ENCODE results near the gene NOP14. TPM values are rescaled to one million over a fixed set of nuclear protein-coding genes. Genes with fewer than 3 reads are reported as not detected.
"Not testable (repeated sequence)": the region's sequence is repeated elsewhere in the genome, so short reads cannot be mapped to it uniquely, and the experiment has no call there.

Gene NOP14
- total RNA-seq, 2 experiments from 2014 or later = 21.8 TPM

DNA sequence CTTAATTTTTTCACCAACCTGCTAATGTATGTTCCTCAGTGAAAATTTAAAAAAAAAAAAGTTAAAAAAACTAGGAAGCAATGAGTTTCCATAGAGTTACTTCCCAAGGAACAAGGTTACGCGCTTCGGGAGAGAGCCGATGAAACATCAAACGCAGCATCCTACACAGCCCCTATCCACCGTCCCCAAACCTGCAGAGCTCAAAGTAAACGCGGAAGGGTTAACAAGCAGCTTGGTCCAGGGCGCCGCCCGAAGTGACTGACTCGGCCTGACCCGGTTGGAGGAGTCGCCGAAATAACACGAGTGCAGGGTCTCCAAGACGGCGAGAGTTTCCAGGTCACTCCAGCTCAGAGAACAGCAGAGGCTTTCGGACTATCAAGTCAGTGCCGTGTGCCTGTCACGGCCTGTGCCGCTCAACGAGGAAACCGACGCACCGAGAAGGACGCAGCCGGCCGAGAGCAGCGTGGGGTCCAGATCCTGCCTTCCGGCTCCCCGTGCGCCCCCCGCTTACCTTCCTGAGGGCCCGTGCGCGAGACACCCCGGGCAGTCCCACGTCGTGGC, 512 bp downstream of the NOP14 start:
- peak overlapping the region; percentile 88 to 92 for H3K27ac ChIP-seq (ENCODE audit: low read depth in 1 of 2, low read length in 2 of 2)
- Mint-ChIP-seq H3K36me3 (ENCODE audit: low read depth) (peaks cover 32% of the 10 kb centered on the region), H3K4me3 (peak overlapping the region; percentile 86), H3K27ac (peak overlapping the region; percentile 84), H3K4me1 (ENCODE audit: low read depth) (peaks cover 48% of the 10 kb centered on the region), H3K9me3 (no peaks in the 10 kb centered on the region), H3K27me3 (no peaks in the 10 kb centered on the region)
- H3K27me3 ChIP-seq (ENCODE audit: control insufficient read depth in 1 of 2, insufficient read depth in 2 of 2, low read length in 2 of 2) = no peaks in the 10 kb centered on the region
- peaks cover 13% of the 10 kb centered on the region for H3K36me3 ChIP-seq (ENCODE audit: insufficient read depth, low read length)
- H3K4me3 ChIP-seq (ENCODE audit: low read length) = peak overlapping the region; percentile 87
- ChIA-PET POLR2A (interaction anchor here (0.9 to 3.6 kb wide), 18 partner anchors 9 to 721 kb away, joined by 3 to 51 read pairs (median 6); partner anchors contain the start of genes HAUS3, HTT-AS, POLN and RNF4), CTCF (interaction anchor here (1.0 to 2.0 kb wide), 4 partner anchors 8 to 205 kb away, joined by 3 to 7 read pairs (median 4); no protein-coding TSS in a partner anchor)
- no peak for DNase-seq
- intact Hi-C loops (cut with DNase I, micrococcal nuclease) = loop anchor here (1.0 to 10.0 kb wide), 13 partner anchors 26 to 955 kb away; partner anchors contain the start of genes TNIP2 (in 2 of the 2), ADD1 (in 1 of the 2), CFAP99 (in 1 of the 2) and FAM193A (in 1 of the 2)
- H3K4me1 ChIP-seq (ENCODE audit: insufficient read depth, low read length) = peaks cover 34% of the 10 kb centered on the region
- no peaks in the 10 kb centered on the region for H3K9me3 ChIP-seq (ENCODE audit: control insufficient read depth in 1 of 2, insufficient read depth in 1 of 2, low read length in 2 of 2)
- peak; percentile 23 for ATAC-seq (ENCODE audit: poor library complexity)
- TF ChIP-seq, protein P1, sequence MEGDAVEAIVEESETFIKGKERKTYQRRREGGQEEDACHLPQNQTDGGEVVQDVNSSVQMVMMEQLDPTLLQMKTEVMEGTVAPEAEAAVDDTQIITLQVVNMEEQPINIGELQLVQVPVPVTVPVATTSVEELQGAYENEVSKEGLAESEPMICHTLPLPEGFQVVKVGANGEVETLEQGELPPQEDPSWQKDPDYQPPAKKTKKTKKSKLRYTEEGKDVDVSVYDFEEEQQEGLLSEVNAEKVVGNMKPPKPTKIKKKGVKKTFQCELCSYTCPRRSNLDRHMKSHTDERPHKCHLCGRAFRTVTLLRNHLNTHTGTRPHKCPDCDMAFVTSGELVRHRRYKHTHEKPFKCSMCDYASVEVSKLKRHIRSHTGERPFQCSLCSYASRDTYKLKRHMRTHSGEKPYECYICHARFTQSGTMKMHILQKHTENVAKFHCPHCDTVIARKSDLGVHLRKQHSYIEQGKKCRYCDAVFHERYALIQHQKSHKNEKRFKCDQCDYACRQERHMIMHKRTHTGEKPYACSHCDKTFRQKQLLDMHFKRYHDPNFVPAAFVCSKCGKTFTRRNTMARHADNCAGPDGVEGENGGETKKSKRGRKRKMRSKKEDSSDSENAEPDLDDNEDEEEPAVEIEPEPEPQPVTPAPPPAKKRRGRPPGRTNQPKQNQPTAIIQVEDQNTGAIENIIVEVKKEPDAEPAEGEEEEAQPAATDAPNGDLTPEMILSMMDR (IDR thresholded peaks at IDR 0.05) = no peak

DNA sequence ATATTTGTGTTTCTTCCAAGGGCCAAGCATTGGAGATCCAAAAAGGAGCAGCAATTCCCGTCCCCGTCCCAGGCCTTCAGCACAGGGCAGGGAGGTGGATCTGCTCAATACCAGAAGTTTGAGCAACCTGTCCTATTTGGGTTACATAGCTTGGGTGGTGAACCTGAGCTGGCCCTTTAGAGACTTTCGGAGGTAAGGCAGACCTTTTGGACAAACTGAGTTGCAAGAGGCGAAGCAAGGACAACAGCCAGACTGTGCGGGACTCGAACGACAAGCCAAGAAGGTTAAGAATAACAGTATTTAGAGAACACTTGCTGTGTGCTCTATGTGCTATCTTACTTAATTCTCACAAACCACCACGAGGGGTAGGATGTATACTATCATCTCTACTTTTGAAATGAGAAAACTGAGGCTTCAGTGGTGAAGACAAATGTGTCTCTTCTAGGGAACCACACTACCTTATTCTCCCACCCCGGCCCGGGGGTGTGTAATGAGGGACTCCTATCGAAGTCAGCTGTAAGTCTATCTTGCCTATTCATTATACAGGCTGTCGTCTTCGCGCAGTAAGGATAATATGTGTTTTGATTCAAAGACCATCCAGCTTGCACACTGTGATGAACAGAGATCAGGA, 1.3 kb downstream of the NOP14 start:
- CTCF ChIA-PET = interaction anchor here (2.0 kb wide), 1 partner anchor 198 kb away, joined by 7 read pairs; no protein-coding TSS in a partner anchor

DNA sequence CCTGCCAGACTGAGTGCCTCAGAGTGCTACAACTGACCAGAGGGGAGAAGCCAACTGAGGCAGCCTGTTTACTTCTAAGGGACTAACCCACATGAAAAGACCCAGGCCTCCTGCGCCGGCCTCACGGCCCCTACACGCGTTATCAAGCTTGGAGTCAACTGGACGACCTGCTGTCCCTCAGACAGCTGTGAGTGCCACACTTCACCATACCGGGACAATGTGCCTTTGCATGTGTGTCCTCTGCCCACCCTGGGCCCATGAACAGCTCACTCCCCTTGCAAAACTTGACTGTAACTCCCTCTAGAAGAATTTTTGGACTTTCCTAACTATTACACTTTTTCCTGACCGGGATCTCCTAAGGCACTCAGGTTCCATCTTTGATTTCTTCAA, 1.8 kb downstream of the NOP14 start:
- H3K4me3 ChIP-seq (ENCODE audit: low read length) = peak overlapping the region; percentile 87

More for the DNA sequence above, 1.3 kb downstream of the NOP14 start:
- POLR2A ChIA-PET = interaction anchor here (0.5 to 3.6 kb wide), 7 partner anchors 8 to 1106 kb away, joined by 3 to 51 read pairs (median 3); partner anchors contain the start of genes HAUS3, LETM1, POLN and TNIP2
- Mint-ChIP-seq H3K4me1 (ENCODE audit: low read depth) (peaks cover 53% of the 10 kb centered on the region), H3K4me3 (peak overlapping the region; percentile 86), H3K36me3 (ENCODE audit: low read depth) (peaks cover 39% of the 10 kb centered on the region), H3K27ac (peak overlapping the region; percentile 84), H3K27me3 (no peaks in the 10 kb centered on the region), H3K9me3 (no peaks in the 10 kb centered on the region)
- no peaks in the 10 kb centered on the region for H3K9me3 ChIP-seq (ENCODE audit: control insufficient read depth in 1 of 2, insufficient read depth in 1 of 2, low read length in 2 of 2)
- peak overlapping the region; percentile 12 to 36 for H3K27ac ChIP-seq (ENCODE audit: low read depth in 1 of 2, low read length in 2 of 2)
- H3K36me3 ChIP-seq (ENCODE audit: insufficient read depth, low read length) = peaks cover 19% of the 10 kb centered on the region
- peak; percentile 27 for ATAC-seq (ENCODE audit: poor library complexity)
- H3K4me3 ChIP-seq (ENCODE audit: low read length) = peak overlapping the region; percentile 87
- no peaks in the 10 kb centered on the region for H3K27me3 ChIP-seq (ENCODE audit: control insufficient read depth in 1 of 2, insufficient read depth in 2 of 2, low read length in 2 of 2)
- TF ChIP-seq, protein P1 (IDR thresholded peaks at IDR 0.05) = no peak
- H3K4me1 ChIP-seq (ENCODE audit: insufficient read depth, low read length) = peaks cover 34% of the 10 kb centered on the region
- intact Hi-C loops (cut with DNase I, micrococcal nuclease) = loop anchor here (2.0 to 10.0 kb wide), 10 partner anchors 25 to 955 kb away; partner anchors contain the start of genes TNIP2 (in 2 of the 2), FAM193A (in 1 of the 2), HAUS3 (in 1 of the 2) and HTT (in 1 of the 2)
- DNase-seq = peak in 2 of 14 experiments; percentile 58 to 59

DNA sequence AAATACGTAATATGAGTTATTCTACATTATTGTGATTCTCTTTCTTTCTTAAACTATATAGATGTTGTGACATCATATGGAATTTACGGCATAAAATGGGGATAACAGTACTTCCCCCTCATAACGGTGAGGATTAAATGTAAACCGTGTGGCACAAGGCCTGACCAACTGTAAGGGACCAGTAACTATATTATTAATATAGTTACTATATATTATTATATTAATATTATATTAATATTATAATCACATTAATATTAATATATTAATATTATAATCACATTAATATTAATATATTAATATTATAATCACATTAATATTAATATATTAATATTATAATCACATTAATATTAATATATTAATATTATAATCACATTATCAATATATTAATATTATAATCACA, 2.8 kb downstream of the NOP14 start:
- Histone ChIP-seq H3K4me1 (ENCODE audit: insufficient read depth, low read length) (peaks cover 37% of the 10 kb centered on the region), H3K36me3 (ENCODE audit: insufficient read depth, low read length) (peaks cover 33% of the 10 kb centered on the region)
- Mint-ChIP-seq H3K4me1 (ENCODE audit: low read depth) (peaks cover 65% of the 10 kb centered on the region), H3K4me3 (peak overlapping the region; percentile 54), H3K27ac (peak overlapping the region; percentile 25), H3K36me3 (ENCODE audit: low read depth) (peaks cover 52% of the 10 kb centered on the region)
- POLR2A ChIA-PET; CTCF ChIA-PET; H3K27me3 Mint-ChIP-seq; H3K9me3 Mint-ChIP-seq; ATAC-seq (ENCODE audit: poor library complexity); H3K4me3 ChIP-seq (ENCODE audit: low read length); H3K9me3 ChIP-seq (ENCODE audit: control insufficient read depth in 1 of 2, insufficient read depth in 1 of 2, low read length in 2 of 2); H3K27ac ChIP-seq (ENCODE audit: low read depth in 1 of 2, low read length in 2 of 2); H3K27me3 ChIP-seq (ENCODE audit: control insufficient read depth in 1 of 2, insufficient read depth in 2 of 2, low read length in 2 of 2); DNase-seq: not testable (repeated sequence)
- intact Hi-C loops (cut with DNase I, micrococcal nuclease) = loop anchor here (5.0 to 10.0 kb wide), 5 partner anchors 38 to 953 kb away; partner anchors contain the start of genes HAUS3 (in 1 of the 2), NELFA (in 1 of the 2), POLN (in 1 of the 2) and RGS12 (in 1 of the 2)

More for the DNA sequence above, 1.8 kb downstream of the NOP14 start:
- ATAC-seq (ENCODE audit: poor library complexity) (no peak), DNase-seq (peak in 3 of 14 experiments; percentile 20 to 49 (median 32))
- Mint-ChIP-seq H3K36me3 (ENCODE audit: low read depth) (peaks cover 42% of the 10 kb centered on the region), H3K27me3 (no peaks in the 10 kb centered on the region), H3K4me1 (ENCODE audit: low read depth) (peaks cover 56% of the 10 kb centered on the region), H3K27ac (peak overlapping the region; percentile 84), H3K4me3 (peak overlapping the region; percentile 86), H3K9me3 (no peaks in the 10 kb centered on the region)
- Histone ChIP-seq H3K27me3 (ENCODE audit: control insufficient read depth in 1 of 2, insufficient read depth in 2 of 2, low read length in 2 of 2) (no peaks in the 10 kb centered on the region), H3K9me3 (ENCODE audit: control insufficient read depth in 1 of 2, insufficient read depth in 1 of 2, low read length in 2 of 2) (no peaks in the 10 kb centered on the region), H3K4me1 (ENCODE audit: insufficient read depth, low read length) (peaks cover 34% of the 10 kb centered on the region), H3K36me3 (ENCODE audit: insufficient read depth, low read length) (peaks cover 24% of the 10 kb centered on the region), H3K27ac (ENCODE audit: low read depth in 1 of 2, low read length in 2 of 2) (peak overlapping the region; percentile 12 to 36)
- TF ChIP-seq, protein P1 (IDR thresholded peaks at IDR 0.05) = no peak
- intact Hi-C loops (cut with DNase I, micrococcal nuclease) = loop anchor here (5.0 to 10.0 kb wide), 5 partner anchors 39 to 954 kb away; partner anchors contain the start of genes HAUS3 (in 1 of the 2), NELFA (in 1 of the 2), POLN (in 1 of the 2) and RGS12 (in 1 of the 2)
- POLR2A ChIA-PET = interaction anchor here (1.1 to 3.6 kb wide), 2 partner anchors 13 to 25 kb away, joined by 3 to 51 read pairs; no protein-coding TSS in a partner anchor
- CTCF ChIA-PET = interaction anchor here (2.0 kb wide), 1 partner anchor 197 kb away, joined by 7 read pairs; no protein-coding TSS in a partner anchor

Data from CD4-positive, alpha-beta T cell (primary cell).